Mesothelial cell of epicardium (in vitro differentiated cells): ENCODE data around the gene SBF2. TPM values are rescaled to one million over a fixed set of nuclear protein-coding genes. Genes with fewer than 3 reads are reported as not detected.

Experiments
- DNase-seq, 2 experiments: peaks; one replicate each; pipeline ENCODE4 v3.0.0; 2021; ENCODE audit warnings: low spot score in 2 of 2; ENCODE audit not compliant: unreplicated experiment in 2 of 2
- H3K27ac Mint-ChIP-seq: 2 replicates; pipeline ENCODE4 v1.8.0; 2021; ENCODE audit warnings: mixed read lengths
- H3K27me3 Mint-ChIP-seq: 2 replicates; pipeline ENCODE4 v1.8.0; 2021; ENCODE audit warnings: low read depth, mixed read lengths
- H3K36me3 Mint-ChIP-seq: 2 replicates; pipeline ENCODE4 v1.8.0; 2021; ENCODE audit warnings: mixed read lengths
- H3K4me1 Mint-ChIP-seq: 2 replicates; pipeline ENCODE4 v1.8.0; 2021; ENCODE audit warnings: mixed read lengths
- H3K4me3 Mint-ChIP-seq: 2 replicates; pipeline ENCODE4 v1.8.0; 2021; ENCODE audit warnings: mild to moderate bottlenecking, moderate library complexity, mixed read lengths
- H3K9me3 Mint-ChIP-seq: 2 replicates; pipeline ENCODE4 v1.8.0; 2021; ENCODE audit warnings: mixed read lengths
- total RNA-seq: library from RNA; stranded (reverse); gene quantifications from 3 replicates; pipeline ENCODE4 v1.2.1, GENCODE V29; 2021
- TF ChIP-seq, protein P1 (sequence below): fragments of 200-600 bp; sonication (generic); IDR thresholded peaks from one replicate; pipeline ENCODE4 v1.5.0; 2021; ENCODE audit warnings: antibody characterized with exemption; ENCODE audit not compliant: unreplicated experiment

SBF2 gene
- total RNA-seq, 1 donor from 2014 or later = 58.4 TPM

DNA sequence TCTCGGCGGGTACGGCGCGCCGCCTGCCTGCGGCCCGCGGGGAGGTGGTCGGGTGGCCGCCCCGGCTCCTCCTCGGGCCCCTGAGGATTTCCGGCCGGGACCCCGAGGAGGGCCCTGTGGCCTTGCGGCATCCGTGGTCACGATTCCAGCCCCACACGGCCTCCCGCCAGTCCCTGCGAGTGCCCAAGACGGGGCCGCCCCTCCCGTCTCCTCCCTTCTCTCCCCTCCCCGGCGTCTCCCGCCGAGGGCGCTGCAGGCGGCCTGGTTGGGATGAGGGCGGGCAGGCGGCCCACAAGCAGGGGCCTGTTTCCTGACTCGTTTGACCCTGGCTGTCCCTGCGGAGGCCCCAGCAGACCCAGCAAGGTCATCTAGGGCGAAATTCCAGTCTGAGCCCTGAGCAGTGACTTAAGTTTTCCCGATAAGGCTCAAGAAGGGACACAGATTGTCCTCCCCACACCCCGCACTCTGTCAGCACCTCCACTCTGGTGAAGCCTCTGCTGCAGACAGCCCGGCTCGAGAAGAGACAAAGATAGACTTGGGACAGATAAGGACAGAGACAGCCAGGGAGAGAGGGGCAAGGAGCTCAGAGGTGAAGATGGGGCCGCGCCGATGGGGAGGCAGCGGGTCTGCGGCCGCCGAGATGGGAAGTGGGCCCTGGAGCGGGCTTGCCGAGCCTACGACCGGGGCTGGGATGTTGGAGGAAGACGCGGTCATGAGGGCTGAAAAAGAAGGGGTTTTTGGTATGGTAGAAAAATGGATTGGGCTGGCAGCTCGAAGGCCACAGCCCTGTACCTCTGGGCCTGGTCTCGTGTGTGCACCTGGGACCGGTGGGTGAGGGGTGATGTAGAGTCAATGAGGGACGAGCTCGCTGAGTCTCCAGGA, 535.1 kb downstream of the SBF2 start:
- H3K36me3 Mint-ChIP-seq = no peaks in the 10 kb centered on the region
- peak overlapping the region; percentile 92 for H3K27ac Mint-ChIP-seq
- no peaks in the 10 kb centered on the region for H3K27me3 Mint-ChIP-seq
- TF ChIP-seq, protein P1, sequence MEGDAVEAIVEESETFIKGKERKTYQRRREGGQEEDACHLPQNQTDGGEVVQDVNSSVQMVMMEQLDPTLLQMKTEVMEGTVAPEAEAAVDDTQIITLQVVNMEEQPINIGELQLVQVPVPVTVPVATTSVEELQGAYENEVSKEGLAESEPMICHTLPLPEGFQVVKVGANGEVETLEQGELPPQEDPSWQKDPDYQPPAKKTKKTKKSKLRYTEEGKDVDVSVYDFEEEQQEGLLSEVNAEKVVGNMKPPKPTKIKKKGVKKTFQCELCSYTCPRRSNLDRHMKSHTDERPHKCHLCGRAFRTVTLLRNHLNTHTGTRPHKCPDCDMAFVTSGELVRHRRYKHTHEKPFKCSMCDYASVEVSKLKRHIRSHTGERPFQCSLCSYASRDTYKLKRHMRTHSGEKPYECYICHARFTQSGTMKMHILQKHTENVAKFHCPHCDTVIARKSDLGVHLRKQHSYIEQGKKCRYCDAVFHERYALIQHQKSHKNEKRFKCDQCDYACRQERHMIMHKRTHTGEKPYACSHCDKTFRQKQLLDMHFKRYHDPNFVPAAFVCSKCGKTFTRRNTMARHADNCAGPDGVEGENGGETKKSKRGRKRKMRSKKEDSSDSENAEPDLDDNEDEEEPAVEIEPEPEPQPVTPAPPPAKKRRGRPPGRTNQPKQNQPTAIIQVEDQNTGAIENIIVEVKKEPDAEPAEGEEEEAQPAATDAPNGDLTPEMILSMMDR = no peak
- peak overlapping the region; percentile 72 for H3K4me3 Mint-ChIP-seq
- peak; percentile 29 to 75 for DNase-seq
- H3K9me3 Mint-ChIP-seq = no peaks in the 10 kb centered on the region
- H3K4me1 Mint-ChIP-seq = peaks cover 58% of the 10 kb centered on the region

DNA sequence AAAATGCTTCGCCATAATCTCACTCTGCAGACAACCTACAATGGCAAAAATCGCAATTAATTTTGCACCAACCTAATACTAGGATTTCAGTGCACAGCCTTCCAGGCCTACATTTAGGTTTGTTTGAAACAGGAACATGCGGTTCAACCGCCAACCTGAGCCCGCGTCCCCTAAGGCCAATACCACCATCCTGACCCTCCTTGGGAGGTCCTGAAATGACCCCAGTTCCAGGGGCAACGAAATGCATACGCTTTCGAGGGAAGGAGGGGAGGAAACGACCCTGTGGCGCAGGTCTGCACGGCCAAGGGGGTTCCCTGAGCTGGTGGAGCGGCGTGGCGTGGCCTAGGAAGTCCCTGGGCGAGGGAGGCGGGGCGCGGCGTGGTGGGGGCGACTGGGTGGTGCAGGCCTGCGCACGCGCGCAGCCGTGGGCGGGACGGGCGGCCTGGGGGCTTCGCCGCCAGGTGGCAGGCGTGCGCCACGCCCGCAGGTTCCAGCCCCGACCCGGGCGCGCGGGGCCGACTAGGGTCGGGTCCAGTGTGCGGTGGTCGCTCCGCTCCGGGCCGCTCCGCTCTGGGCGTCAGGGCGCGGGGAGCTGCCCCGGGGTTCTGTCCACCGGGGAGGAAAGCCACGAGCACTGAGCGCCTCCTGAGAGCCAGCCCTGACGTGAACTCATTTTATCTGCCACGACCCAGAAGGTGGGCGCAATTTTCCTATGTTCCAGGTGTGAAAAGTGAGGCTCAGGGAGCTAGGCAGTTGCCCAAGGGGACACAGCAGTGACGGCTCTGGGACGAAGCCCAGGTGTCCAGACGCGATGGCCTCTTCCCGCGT, 536.0 kb downstream of the SBF2 start:
- no peaks in the 10 kb centered on the region for H3K9me3 Mint-ChIP-seq
- peak overlapping the region; percentile 72 for H3K4me3 Mint-ChIP-seq
- TF ChIP-seq, protein P1 = peak; percentile 77
- H3K27ac Mint-ChIP-seq = peak overlapping the region; percentile 78
- peak; percentile 76 to 88 for DNase-seq
- H3K4me1 Mint-ChIP-seq = peaks cover 55% of the 10 kb centered on the region
- no peaks in the 10 kb centered on the region for H3K36me3 Mint-ChIP-seq
- no peaks in the 10 kb centered on the region for H3K27me3 Mint-ChIP-seq

DNA sequence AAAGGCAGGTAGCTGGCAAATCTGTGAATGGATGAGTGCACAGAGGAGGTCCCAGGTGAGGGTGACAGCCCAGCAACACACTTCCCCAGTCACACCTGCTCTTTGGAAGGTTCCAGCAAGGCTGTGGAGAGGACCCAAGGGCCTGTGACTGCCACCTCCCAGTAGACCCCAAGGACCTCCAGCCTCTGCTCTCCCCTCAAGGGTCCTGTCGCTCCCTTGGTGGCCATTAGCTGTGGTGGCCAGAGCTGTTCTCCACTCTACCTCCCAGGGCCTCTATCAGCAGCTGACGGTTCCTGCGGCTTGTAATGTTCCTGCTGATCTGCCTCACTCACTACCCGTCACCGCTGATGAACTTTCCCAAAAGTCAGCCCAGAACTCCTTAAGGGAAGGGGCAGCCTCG, 537.1 kb downstream of the SBF2 start:
- no peaks in the 10 kb centered on the region for H3K9me3 Mint-ChIP-seq
- H3K36me3 Mint-ChIP-seq = no peaks in the 10 kb centered on the region
- DNase-seq = no peak
- H3K27me3 Mint-ChIP-seq = no peaks in the 10 kb centered on the region
- H3K4me1 Mint-ChIP-seq = peaks cover 45% of the 10 kb centered on the region
- TF ChIP-seq, protein P1 = no peak
- no peak overlapping the region for H3K27ac Mint-ChIP-seq
- no peak overlapping the region for H3K4me3 Mint-ChIP-seq

DNA sequence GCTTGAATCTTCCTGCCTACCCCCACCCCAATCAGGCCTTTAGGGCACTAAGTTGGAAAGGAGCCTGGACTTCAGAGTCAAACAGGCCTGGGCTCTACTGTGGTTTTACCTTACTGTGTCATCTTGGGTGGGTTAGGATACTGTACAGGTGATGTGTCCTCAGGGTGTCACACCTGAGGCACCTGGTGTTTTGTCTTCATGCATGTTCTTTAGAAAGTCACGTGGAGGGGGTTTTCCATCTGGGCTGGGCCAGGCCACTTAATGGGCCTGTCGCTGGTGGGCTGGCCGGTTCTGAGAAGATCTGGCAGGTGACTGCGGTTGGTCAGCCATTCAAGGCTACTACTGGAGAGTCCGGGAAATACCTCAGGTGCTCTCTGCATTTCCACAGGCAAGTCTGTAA, 537.6 kb downstream of the SBF2 start:
- no peaks in the 10 kb centered on the region for H3K9me3 Mint-ChIP-seq
- no peaks in the 10 kb centered on the region for H3K36me3 Mint-ChIP-seq
- TF ChIP-seq, protein P1 = no peak
- no peak overlapping the region for H3K4me3 Mint-ChIP-seq
- H3K4me1 Mint-ChIP-seq = peaks cover 41% of the 10 kb centered on the region
- H3K27me3 Mint-ChIP-seq = no peaks in the 10 kb centered on the region
- peak overlapping the region; percentile 37 for H3K27ac Mint-ChIP-seq
- DNase-seq = no peak

DNA sequence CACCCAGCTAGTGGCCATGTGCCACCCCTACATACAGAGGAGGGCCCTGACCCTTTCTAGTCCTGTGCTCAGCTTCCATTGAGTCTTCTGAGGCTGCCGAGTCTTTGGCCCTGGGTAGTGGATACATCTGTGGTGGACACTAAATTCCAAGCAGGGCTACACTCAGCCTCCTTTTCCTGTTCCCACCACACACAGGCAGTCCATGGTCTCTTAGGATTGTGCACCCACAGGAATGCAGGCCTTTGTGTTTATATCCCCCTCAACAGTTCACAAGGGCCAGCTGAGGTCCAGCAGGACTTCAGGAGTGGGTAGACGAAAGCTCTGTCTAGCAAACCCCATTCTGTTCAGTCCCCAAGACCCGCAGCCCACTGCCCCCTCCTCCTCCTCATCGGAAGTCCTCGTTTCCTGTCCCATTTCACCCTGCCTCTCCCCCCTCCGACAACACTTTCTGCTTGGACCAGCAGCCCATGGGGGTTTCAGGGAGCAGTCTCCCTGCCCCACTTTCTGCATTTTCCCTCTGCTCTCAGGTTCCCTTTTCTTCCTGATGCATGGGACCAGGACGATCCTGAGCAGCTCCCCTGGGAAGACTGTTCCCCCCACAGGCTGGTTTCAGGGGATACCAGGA, 538.3 kb downstream of the SBF2 start:
- Mint-ChIP-seq H3K36me3 (peaks cover 2% of the 10 kb centered on the region), H3K27ac (peak overlapping the region; percentile 35), H3K4me3 (no peak overlapping the region), H3K9me3 (no peaks in the 10 kb centered on the region), H3K4me1 (peaks cover 36% of the 10 kb centered on the region), H3K27me3 (no peaks in the 10 kb centered on the region)
- DNase-seq = no peak
- TF ChIP-seq, protein P1 = no peak
